Head of caudate nucleus (tissue), 42 donors: ENCODE data around the gene IRF9.
"Not testable (repeated sequence)": the region's sequence is repeated elsewhere in the genome, so short reads cannot be mapped to it uniquely, and the experiment has no call there.

ENCODE experiments used
- DNase-seq, 42 donors: peaks; one replicate each; pipeline versions ENCODE4 v3.0.0 to v3.0.0-alpha.2; 2020 to 2021; ENCODE audit warnings: mixed read lengths in 7 of 42
- intact Hi-C: fragments of 100-400 bp; cut with DNase I; formaldehyde crosslinking; loops from one replicate; pipeline ENCODE4 v1.15.0; 2022

Gene IRF9

GRCh38 chr14:24185026-24185425, 24.0 kb downstream of the IRF9 start:
- DNase-seq, result no peak
- intact Hi-C loops, result no loop called here

DNA sequence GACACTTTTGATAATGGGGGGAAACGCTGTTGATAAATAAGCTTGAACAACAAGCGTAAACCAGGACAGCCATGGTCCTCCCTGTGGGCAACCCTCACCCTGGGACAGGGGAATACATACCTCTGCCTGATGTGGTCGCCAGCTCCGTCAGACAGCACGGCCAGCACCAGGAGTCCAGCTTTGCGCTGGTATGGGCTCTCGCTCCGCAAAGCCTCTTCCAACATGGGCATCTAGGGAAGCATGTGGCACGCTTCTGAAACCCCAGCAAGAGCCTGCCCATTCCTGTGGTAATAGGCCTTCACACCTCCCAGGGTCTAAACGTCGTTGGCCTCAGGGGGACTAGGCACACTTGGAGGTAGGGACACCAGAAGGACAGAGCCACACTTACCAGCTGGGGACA, 24.7 kb downstream of the IRF9 start:
- intact Hi-C loops, result no loop called here

GRCh38 chr14:24186831-24187538, 25.9 kb downstream of the IRF9 start:
- intact Hi-C loops, result no loop called here
- DNase-seq, result no peak

More for the DNA sequence above, 24.7 kb downstream of the IRF9 start:
- DNase-seq, result no peak

DNA sequence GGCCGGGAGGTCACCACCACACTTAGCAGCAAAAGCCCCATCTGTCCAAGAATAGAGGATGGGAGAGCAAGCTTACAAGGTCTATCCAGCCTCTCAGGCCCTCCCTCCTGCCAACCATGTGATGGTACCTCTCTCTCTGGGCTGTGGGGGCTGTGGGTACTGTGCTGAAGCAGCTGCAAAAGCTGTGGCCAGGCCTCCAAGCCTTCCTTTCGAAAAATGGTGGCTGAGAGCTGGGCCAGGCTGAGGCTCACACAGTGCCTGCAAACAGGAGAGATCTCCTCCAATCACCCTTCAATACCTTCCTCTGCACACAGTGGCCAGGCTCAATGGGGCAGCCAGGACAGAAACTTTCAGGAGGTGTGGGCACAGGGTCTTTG, 26.5 kb downstream of the IRF9 start:
- DNase-seq, result no peak
- intact Hi-C loops, result no loop called here

DNA sequence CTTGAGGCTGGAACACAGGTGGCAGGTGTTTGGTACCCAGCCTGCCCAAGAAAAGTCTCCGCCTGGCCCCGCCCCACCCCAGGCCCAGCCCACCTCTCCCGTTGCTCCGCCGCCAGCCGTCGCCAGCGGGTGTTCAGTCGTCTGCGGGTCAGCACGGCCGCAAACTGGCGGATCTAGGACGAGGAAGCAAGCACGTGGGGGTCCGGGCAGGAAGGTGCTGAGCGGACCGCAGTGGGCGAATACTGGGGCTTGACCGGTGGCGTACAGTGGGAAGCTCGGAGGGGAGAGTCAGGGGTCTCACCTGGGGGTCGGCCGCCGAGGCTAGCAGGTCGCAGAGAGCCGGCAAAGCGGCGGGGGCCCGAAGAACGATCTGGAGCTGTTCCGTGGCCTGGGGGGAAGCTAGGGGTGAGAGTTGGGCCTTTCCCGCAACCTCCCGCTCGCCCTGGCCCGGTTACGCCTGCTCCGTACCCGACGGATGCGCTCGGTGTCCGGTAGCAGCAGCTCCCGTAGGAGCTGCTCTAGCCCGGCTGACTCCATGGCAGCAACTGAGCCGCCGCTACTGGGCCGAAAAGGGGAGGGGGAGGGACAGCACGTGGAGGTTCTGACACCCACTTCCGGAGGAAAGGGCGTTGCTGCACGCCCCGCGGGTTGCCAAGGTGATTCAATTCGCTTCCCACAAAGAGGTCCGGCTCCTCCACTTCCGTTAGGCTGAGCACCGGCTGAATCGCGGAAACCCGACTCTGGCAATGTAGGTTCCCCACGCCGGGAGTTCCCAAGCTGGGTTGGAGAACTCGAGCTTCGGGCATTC, 27.4 kb downstream of the IRF9 start, which contains the start of gene IPO4:
IPO4 (minus strand) TSS at position 566 of the 808 bp plus-strand sequence; CDS start at position 537, 29 bp downstream.
- intact Hi-C loops, result no loop called here
- peak; percentile 91 to 99 (median 96) for DNase-seq

DNA sequence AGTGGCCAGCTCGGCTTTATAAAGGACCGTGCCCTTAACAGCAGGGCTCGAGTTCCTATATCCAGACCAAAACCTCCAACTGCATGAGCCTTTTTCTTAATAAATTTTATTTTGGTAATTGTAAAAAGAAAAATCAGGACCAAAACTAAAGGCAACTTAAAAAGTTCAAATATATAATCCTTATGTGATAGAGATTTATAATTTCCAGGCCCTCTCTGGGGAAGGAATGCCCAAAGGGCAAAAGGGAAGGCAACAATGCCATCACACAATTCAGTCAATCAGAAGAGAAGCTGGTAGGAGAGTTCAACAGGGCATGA, 28.0 kb downstream of the IRF9 start:
- intact Hi-C loops, result no loop called here
- no peak for DNase-seq

DNA sequence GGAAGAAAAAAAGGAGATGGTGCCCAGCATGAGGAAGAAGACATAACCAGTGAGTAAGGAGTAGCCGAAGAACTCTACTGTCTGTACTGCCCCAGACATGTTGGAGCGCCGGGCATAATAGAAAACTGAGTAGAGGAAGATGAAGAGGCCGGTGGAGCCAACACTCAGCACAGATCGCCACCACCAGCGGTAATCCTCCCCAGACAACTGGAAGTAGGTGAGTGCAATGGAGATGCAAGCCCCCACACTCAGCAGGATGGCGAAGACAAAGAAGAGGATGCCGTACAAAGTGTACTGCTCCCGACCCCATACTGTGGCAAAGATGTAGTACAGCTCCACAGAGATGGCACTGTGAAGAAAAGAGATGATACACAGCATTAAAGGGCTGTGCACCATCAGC, 28.4 kb downstream of the IRF9 start:
- no peak for DNase-seq
- intact Hi-C loops, result no loop called here

GRCh38 chr14:24190416-24190815, 29.4 kb downstream of the IRF9 start:
- no peak for DNase-seq
- intact Hi-C loops, result no loop called here

- intact Hi-C loops, result no loop called here
These were observed 31.9 kb downstream of the IRF9 start for GRCh38 chr14:24192933-24193332.

GRCh38 chr14:24194186-24194872, 33.3 kb downstream of the IRF9 start:
- intact Hi-C loops, result no loop called here
- no peak for DNase-seq

More at GRCh38 chr14:24192933-24193332, 31.9 kb downstream of the IRF9 start:
- DNase-seq, result no peak

GRCh38 chr14:24194873-24195185, 33.8 kb downstream of the IRF9 start:
- intact Hi-C loops, result no loop called here
- no peak for DNase-seq

DNA sequence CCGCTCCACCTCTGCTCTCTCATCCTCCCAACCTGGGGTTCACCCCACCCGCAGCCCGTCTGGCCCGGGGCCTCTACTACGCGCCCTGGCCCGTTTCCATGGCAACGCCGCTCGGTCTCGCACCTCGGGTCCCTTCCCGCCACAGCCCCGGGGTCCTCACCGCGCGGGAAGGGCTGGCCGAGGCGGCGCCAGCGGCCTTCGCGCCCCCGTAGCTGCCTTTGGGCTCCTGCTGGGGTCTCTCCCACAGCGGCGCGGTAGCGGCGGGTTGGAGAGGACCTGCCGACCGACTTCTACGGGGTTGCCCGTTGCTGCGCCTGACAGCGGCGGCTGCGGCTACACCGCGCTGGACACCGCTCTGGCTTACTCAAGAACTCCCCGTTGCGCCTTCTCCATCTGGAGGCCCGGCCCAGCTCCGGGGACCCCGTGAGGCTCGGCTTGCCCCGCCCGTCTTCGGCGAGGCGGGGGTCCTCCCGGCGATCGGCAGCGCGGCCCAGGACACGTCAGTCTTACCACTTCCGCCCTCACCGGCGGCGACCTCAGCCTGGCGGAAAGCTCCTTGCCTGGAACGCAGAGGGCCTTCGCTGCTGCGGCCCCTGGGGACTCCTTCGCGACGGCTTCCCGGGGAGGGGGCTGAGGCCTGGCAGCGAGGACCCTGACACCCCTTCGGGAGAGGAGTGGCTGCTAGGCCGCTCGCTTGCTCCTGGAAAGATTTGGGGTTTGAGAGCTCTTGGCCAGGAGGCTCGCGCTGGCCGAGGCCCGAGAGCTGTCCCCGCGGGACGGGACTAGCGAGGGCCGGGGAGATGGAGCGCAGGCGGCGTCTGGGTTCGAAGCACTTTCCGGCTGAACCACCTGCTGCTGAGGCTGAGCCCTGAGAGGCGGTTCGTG, 34.4 kb downstream of the IRF9 start, which contains the start of gene TM9SF1:
TM9SF1 (minus strand) TSS at position 256 of the 885 bp plus-strand sequence. CDS start 422 bp downstream, outside the sequence.
- intact Hi-C loops, result no loop called here
- DNase-seq, result peak; percentile 67 to 93 (median 86)

- peak in 1 of 42 donors; percentile 42 for DNase-seq
- intact Hi-C loops, result no loop called here
These were observed 35.3 kb downstream of the IRF9 start for GRCh38 chr14:24196071-24197055.

DNA sequence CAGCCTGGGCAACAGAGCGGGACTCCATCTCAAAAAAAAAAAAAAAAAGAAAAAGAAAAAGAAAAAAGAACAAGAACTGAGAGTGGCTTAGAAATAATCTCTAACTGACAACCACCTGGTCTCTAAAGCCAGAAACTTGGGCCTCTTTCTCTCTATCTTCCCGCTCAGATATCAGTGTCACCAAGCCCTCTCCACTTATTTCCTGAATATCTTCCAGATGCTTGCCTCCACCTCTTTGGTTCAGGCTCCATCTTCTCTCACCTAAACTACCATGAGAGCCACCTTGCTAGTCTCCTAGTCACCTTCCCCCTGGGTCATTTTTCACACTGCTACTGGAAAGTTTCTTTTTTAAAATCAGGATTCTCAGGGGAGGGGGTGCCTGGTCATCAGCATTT, 36.0 kb downstream of the IRF9 start:
- intact Hi-C loops, result no loop called here
- DNase-seq, result no peak

DNA sequence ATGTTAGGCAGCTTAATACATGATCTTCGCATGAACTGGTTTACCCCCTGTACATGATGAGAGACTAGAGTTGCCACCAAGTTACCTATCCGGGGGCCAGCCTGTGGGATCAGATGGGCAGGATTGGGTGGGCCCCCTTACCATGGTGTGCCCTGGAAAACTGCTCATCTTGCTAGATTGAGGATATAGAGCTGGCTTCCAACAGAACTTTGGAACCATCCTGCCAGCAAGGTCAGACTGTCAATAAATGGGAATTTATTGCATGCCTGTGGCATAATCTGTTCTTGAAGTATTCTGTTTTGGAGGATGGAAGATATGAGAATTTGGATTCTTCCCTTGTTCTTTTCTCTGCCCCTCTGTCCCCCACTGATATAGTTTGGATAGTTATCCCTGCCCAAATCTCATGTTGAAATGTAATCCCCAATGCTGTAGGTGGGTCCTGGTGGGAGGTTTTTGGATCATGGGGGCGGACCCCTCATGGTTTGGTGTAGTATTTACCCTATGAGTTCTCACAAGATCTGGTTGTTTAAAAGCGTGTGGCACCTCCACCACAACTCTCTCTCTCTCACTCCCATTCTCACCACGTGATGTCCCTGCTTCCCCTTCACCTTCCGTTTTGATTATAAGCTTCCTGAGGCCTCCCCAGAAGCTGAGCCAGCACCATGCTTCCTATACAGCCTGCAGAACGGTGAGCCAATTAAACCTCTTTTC, 37.9 kb downstream of the IRF9 start:
- no peak for DNase-seq
- intact Hi-C loops, result no loop called here

DNA sequence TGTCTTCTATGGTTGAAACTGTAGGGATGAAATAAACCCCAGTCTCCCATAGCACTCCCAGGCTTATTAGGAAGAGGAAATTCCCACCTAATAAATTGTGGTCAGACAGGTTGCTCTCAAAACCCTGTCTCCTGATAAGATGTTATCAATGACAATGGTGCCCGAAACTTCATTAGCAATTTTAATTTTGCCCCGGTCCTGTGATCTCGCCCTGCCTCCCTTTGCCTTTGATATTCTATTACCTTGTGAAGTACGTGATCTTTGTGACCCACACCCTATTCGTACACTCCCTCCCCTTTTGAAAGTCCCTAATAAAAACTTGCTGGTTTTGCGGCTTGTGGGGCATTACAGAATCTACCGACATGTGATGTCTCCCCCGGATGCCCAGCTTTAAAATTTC, 41.5 kb downstream of the IRF9 start:
- peak in 2 of 42 donors; percentile 0 to 2 for DNase-seq

DNA sequence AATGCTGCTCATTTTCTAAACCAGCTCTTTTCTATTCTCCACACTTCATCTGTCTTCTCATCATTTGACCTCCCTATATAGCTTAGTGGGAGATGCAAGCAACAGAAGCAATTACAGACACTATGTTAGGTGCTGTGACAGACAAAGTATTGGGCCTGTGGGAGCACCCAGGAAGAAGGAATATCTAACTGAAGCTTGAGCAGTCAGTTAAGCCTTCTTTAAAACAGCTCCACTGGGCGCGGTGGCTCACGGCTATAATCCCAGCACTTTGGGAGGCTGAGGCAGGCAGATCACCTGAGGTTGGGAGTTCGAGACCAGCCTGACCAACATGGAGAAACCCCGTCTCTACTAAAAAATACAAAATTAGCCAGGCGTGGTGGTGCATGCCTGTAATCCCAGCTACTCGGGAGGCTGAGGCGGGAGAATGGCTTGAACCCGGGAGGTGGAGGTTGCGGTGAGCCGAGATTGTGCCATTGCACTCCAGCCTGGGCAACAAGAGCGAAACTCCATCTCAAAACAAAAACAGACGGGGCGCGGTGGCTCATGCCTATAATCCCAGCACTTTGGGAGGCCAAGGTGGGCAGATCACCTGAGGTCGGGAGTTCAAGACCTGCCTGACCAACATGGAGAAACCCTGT, 42.3 kb downstream of the IRF9 start:
- intact Hi-C loops, result not testable (repeated sequence)
- DNase-seq, result peak in 2 of 42 donors; percentile 3 to 11

More for the DNA sequence above, 41.5 kb downstream of the IRF9 start:
- intact Hi-C loops, result not testable (repeated sequence)
